Measurements from ENCODE around the gene ANKFN1. TPM values are rescaled to one million over a fixed set of nuclear protein-coding genes. Genes with fewer than 3 reads are reported as not detected.

The ANKFN1 gene, protein sequence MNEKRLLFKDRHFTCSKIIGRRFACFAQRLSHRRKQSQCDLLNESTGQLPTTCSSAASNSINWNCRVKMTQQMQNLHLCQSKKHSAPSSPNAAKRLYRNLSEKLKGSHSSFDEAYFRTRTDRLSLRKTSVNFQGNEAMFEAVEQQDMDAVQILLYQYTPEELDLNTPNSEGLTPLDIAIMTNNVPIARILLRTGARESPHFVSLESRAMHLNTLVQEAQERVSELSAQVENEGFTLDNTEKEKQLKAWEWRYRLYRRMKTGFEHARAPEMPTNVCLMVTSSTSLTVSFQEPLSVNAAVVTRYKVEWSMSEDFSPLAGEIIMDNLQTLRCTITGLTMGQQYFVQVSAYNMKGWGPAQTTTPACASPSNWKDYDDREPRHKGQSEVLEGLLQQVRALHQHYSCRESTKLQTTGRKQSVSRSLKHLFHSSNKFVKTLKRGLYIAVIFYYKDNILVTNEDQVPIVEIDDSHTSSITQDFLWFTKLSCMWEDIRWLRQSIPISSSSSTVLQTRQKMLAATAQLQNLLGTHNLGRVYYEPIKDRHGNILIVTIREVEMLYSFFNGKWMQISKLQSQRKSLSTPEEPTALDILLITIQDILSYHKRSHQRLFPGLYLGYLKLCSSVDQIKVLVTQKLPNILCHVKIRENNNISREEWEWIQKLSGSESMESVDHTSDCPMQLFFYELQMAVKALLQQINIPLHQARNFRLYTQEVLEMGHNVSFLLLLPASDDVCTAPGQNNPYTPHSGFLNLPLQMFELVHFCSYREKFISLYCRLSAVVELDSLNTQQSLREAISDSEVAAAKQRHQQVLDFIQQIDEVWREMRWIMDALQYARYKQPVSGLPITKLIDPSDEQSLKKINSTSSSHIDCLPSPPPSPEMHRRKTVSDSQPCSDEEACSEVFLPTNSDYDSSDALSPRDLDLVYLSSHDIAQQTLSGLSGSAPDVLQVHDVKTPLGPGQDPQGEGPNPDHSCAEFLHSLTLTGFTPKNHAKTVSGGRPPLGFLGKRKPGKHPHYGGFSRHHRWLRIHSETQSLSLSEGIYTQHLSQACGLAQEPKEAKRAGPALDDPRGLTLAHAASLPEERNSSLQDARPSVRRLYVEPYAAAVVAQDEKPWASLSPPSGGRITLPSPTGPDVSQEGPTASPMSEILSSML
- total RNA-seq (ENCODE audit: low replicate concordance): 0.25 TPM in 1 of 2 replicates, not detected in the other

DNA sequence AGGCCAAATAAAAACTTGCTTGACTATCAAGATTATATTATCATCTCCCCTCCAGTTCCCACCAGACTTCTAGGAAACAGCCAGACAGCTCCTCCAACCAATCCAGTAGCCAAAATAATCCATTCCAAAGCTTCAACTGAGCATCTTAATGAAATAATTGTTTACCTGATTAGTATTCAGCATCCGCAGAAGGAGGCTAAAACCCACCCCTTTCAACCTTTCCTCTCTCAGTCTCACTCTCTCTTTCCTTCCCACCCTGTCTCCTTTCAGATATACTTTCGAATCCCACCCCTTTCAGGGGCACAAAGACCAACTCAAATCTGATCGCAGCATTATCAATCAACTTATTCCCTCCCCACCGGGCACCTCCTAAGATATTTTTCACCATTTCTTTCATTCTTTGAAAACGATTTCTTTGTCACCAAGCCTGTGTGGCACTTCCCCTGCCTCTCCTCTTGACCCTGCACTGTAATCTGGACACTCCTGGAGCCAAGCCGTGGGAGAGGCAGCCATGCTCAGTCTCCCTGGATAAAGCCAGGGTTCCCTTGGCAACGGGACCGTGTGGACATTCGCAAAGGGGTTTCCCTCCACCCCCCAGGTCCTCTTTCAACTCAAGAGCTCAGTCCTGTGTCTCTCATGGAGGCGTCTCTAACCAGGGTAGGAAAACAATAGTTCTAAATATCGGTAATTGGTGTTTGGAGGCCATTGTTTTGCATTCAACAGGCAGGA lies at the start of gene ANKFN1:
ANKFN1 (plus strand) TSS at position 602 of the 729 bp plus-strand sequence. CDS start 59,193 bp downstream, outside the sequence.
- peaks cover 2% of the 10 kb centered on the region for H3K27me3 Mint-ChIP-seq (ENCODE audit: insufficient read depth, low read depth)
- no peak within 1 kb of the TSS for H3K9ac ChIP-seq
- no peaks in the 10 kb centered on the region for H3K79me2 ChIP-seq (ENCODE audit: low read depth)
- peak within 1 kb of the TSS; percentile 93 for H3K27ac Mint-ChIP-seq
- no peaks in the 10 kb centered on the region for H4K20me1 ChIP-seq (ENCODE audit: low read depth)
- no peak within 1 kb of the TSS for H3K4me3 ChIP-seq
- peak within 1 kb of the TSS; percentile 51 for H3K4me3 Mint-ChIP-seq
- no peaks in the 10 kb centered on the region for H3K36me3 Mint-ChIP-seq
- H3F3A ChIP-seq (ENCODE audit: low read depth): no peaks in the 10 kb centered on the region
- H3K27ac ChIP-seq: no peak within 1 kb of the TSS
- H3K36me3 ChIP-seq: no peaks in the 10 kb centered on the region
- H3K27me3 ChIP-seq: no peaks in the 10 kb centered on the region
- H3K9me3 ChIP-seq (ENCODE audit: low read depth): no peaks in the 10 kb centered on the region
- H3K4me1 ChIP-seq: peaks cover 13% of the 10 kb centered on the region
- peak within 1 kb of the TSS; percentile 95 for H2AFZ ChIP-seq (replicated peaks)
- TF ChIP-seq, protein P1, sequence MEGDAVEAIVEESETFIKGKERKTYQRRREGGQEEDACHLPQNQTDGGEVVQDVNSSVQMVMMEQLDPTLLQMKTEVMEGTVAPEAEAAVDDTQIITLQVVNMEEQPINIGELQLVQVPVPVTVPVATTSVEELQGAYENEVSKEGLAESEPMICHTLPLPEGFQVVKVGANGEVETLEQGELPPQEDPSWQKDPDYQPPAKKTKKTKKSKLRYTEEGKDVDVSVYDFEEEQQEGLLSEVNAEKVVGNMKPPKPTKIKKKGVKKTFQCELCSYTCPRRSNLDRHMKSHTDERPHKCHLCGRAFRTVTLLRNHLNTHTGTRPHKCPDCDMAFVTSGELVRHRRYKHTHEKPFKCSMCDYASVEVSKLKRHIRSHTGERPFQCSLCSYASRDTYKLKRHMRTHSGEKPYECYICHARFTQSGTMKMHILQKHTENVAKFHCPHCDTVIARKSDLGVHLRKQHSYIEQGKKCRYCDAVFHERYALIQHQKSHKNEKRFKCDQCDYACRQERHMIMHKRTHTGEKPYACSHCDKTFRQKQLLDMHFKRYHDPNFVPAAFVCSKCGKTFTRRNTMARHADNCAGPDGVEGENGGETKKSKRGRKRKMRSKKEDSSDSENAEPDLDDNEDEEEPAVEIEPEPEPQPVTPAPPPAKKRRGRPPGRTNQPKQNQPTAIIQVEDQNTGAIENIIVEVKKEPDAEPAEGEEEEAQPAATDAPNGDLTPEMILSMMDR (IDR thresholded peaks at IDR 0.05): no peak
- TF ChIP-seq EZH2 (IDR thresholded peaks at IDR 0.05) (no peak), EZH2phosphoT487 (IDR thresholded peaks at IDR 0.05) (no peak)
- H3K4me2 ChIP-seq: peak within 1 kb of the TSS; percentile 45
- peaks cover 17% of the 10 kb centered on the region for H3K4me1 Mint-ChIP-seq
- peak; percentile 36 for DNase-seq (ENCODE audit: low spot score)
- H3K9me3 Mint-ChIP-seq: peaks cover 2% of the 10 kb centered on the region

GRCh38 chr17:56108811-56109284 lies 44.4 kb upstream of the ANKFN1 start:
- Histone ChIP-seq H3K9ac (no peak overlapping the region), H3K4me1 (no peaks in the 10 kb centered on the region), H2AFZ (replicated peaks) (no peak overlapping the region), H3K9me3 (ENCODE audit: low read depth) (no peaks in the 10 kb centered on the region), H3K27ac (no peak overlapping the region), H3K4me3 (no peak overlapping the region), H3F3A (ENCODE audit: low read depth) (no peaks in the 10 kb centered on the region), H3K4me2 (no peak overlapping the region), H3K36me3 (no peaks in the 10 kb centered on the region), H4K20me1 (ENCODE audit: low read depth) (no peaks in the 10 kb centered on the region), H3K79me2 (ENCODE audit: low read depth) (no peaks in the 10 kb centered on the region), H3K27me3 (no peaks in the 10 kb centered on the region)
- TF ChIP-seq, protein P1 (IDR thresholded peaks at IDR 0.05): no peak
- TF ChIP-seq EZH2 (IDR thresholded peaks at IDR 0.05): no peak
- no peak for TF ChIP-seq EZH2phosphoT487 (IDR thresholded peaks at IDR 0.05)
- Mint-ChIP-seq H3K4me1 (no peaks in the 10 kb centered on the region), H3K36me3 (no peaks in the 10 kb centered on the region), H3K27ac (no peak overlapping the region), H3K9me3 (no peaks in the 10 kb centered on the region), H3K4me3 (no peak overlapping the region), H3K27me3 (ENCODE audit: insufficient read depth, low read depth) (no peaks in the 10 kb centered on the region)
- no peak for DNase-seq (ENCODE audit: low spot score)

DNA sequence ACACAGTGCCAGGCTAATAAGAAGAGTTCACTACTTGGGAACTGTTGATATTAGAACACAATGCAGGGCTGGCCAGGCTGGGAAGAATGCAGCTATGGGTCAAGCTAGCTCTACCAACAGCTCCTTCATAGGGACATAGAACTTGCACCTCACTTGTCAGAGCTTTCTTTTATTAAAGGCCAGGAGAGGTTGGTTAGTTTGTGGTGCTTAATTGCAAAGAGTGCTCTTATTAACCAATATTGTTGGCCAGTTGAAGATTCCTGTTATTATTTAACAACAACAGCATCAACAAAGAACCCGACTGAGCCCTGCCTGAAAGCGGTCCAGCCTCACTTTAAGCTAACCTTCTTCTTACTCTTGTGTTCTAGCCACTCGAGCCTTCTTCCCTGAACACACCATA lies 43.4 kb upstream of the ANKFN1 start:
- no peaks in the 10 kb centered on the region for H3K4me1 ChIP-seq
- H3K27ac Mint-ChIP-seq: no peak overlapping the region
- TF ChIP-seq EZH2phosphoT487 (IDR thresholded peaks at IDR 0.05): no peak
- H2AFZ ChIP-seq (replicated peaks): no peak overlapping the region
- H3F3A ChIP-seq (ENCODE audit: low read depth): no peaks in the 10 kb centered on the region
- no peaks in the 10 kb centered on the region for H3K9me3 Mint-ChIP-seq
- H3K27ac ChIP-seq: no peak overlapping the region
- H3K4me2 ChIP-seq: no peak overlapping the region
- no peaks in the 10 kb centered on the region for H3K36me3 ChIP-seq
- no peaks in the 10 kb centered on the region for H3K4me1 Mint-ChIP-seq
- DNase-seq (ENCODE audit: low spot score): no peak
- no peak overlapping the region for H3K4me3 ChIP-seq
- H3K27me3 ChIP-seq: no peaks in the 10 kb centered on the region
- no peaks in the 10 kb centered on the region for H3K27me3 Mint-ChIP-seq (ENCODE audit: insufficient read depth, low read depth)
- H3K36me3 Mint-ChIP-seq: no peaks in the 10 kb centered on the region
- no peaks in the 10 kb centered on the region for H3K79me2 ChIP-seq (ENCODE audit: low read depth)
- H3K9me3 ChIP-seq (ENCODE audit: low read depth): no peaks in the 10 kb centered on the region
- H3K4me3 Mint-ChIP-seq: no peak overlapping the region
- no peaks in the 10 kb centered on the region for H4K20me1 ChIP-seq (ENCODE audit: low read depth)
- no peak overlapping the region for H3K9ac ChIP-seq
